Right lobe of liver (tissue), 6 donors: ENCODE results near the gene COL4A6. TPM values are rescaled to one million over a fixed set of nuclear protein-coding genes. Genes with fewer than 3 reads are reported as not detected.

Experiments used
- ATAC-seq, 4 donors: fragments of 200-7000 bp; cut with Tn5 transposase; one replicate each; pipeline ENCODE4 v1.9.1; 2020; ENCODE audit warnings: mild to moderate bottlenecking in 4 of 4, moderate library complexity in 4 of 4
- DNase-seq, 3 donors: peaks; one replicate each; pipeline ENCODE4 v3.0.0-alpha.2; 2020
- H3K27ac ChIP-seq, 3 donors: fragments of 200-600 bp; one replicate each; pipeline ENCODE4 v1.8.0; 2022
- H3K27me3 ChIP-seq, 2 donors: fragments of 200-600 bp; one replicate each; pipeline ENCODE4 v1.8.0; 2022
- H3K36me3 ChIP-seq, 4 donors: fragments of 200-600 bp; sonication (generic) in 1 of 4; one replicate each; pipeline versions ENCODE4 v1.5.1 to v1.8.0; 2017 to 2022; ENCODE audit warnings: control low read depth in 1 of 4
- H3K4me1 ChIP-seq, 4 donors: fragments of 200-600 bp; sonication (generic) in 1 of 4; one replicate each; pipeline versions ENCODE4 v1.5.1 to v1.8.0; 2017 to 2022; ENCODE audit warnings: control low read depth in 1 of 4
- H3K4me3 ChIP-seq, 3 donors: fragments of 200-600 bp; one replicate each; pipeline ENCODE4 v1.8.0; 2022
- H3K9me3 ChIP-seq, 4 donors: fragments of 200-600 bp; sonication (generic) in 1 of 4; one replicate each; pipeline versions ENCODE4 v1.5.1 to v1.8.0; 2017 to 2022; ENCODE audit warnings: control low read depth in 1 of 4
- CTCF ChIP-seq, 4 donors: fragments of 200-600 bp in 3 of 4; fragments of 450-650 bp in 1 of 4; IDR thresholded peaks; one replicate each; pipeline versions ENCODE4 v1.5.1 to v1.8.0; 2016 to 2022; ENCODE audit warnings: antibody characterized with exemption in 4 of 4, mild to moderate bottlenecking in 2 of 4
- POLR2A ChIP-seq: fragments of 450-650 bp; IDR thresholded peaks from one replicate; pipeline ENCODE4 v1.6.1; 2017; ENCODE audit warnings: antibody characterized with exemption, mild to moderate bottlenecking
- WGBS: methylation state at CpG from one replicate; pipeline ENCODE4 v1.1.6; 2018; ENCODE audit warnings: low coverage, low lambda C conversion rate; ENCODE audit not compliant: insufficient coverage; ENCODE audit errors: missing lambda C conversion rate; 5-methylcytosine and 5-hydroxymethylcytosine counted together
- intact Hi-C, 2 donors: fragments of 100-400 bp; cut with DNase I; formaldehyde crosslinking; loops; one replicate each; pipeline versions ENCODE4 v1.11.2 to v1.14.1; 2022
- total RNA-seq, 6 experiments: library from RNA; depleted of rRNA in 2 of 6; stranded (reverse); fragments of >200 nt in 2 of 6; fragmentation: NEBNext Ultra II Directional in 3 of 6; extraction: Animal tissue kit (Norgen Biotek cat#: 25700) in 3 of 6; gene quantifications; one replicate each; pipeline versions ENCODE4 v1.1.0 to v1.2.4, GENCODE V29; 2016 to 2023
- donor health status: DM: no; HTN: yes; CAD: no.
- donor health status: DM: no; HTN: no; CAD: no.
- donor health status: DM: no; HTN: no; CAD: no.
- donor health status: DM: no; HTN: yes; CAD: no.
- donor health status: DM: no; HTN: yes; CAD: no.

Gene COL4A6
- total RNA-seq, 6 experiments from 2014 or later, result 0.02 to 0.05 TPM; not detected in 4

- intact Hi-C loops, result no loop called here
Observed at GRCh38 chrX:108270280-108270679, 167.9 kb downstream of the COL4A6 start.

GRCh38 chrX:108268434-108269080 lies 169.7 kb downstream of the COL4A6 start:
- Histone ChIP-seq H3K4me1 (no peaks in the 10 kb centered on the region), H3K36me3 (no peaks in the 10 kb centered on the region), H3K9me3 (no peaks in the 10 kb centered on the region), H3K27me3 (no peaks in the 10 kb centered on the region), H3K27ac (no peak overlapping the region), H3K4me3 (no peak overlapping the region)
- ATAC-seq (no peak), DNase-seq (no peak)
- TF ChIP-seq CTCF (IDR thresholded peaks at IDR 0.05), result no peak
- intact Hi-C loops, result no loop called here
- 49% methylated on average over 4 of the region's 4 CpGs for WGBS

More at GRCh38 chrX:108270280-108270679, 167.9 kb downstream of the COL4A6 start:
- ATAC-seq (no peak), DNase-seq (no peak)
- no peak for TF ChIP-seq POLR2A
- no peak for TF ChIP-seq CTCF (IDR thresholded peaks at IDR 0.05)
- Histone ChIP-seq H3K4me1 (no peaks in the 10 kb centered on the region), H3K27ac (no peak overlapping the region), H3K27me3 (no peaks in the 10 kb centered on the region), H3K9me3 (no peaks in the 10 kb centered on the region), H3K36me3 (no peaks in the 10 kb centered on the region), H3K4me3 (no peak overlapping the region)
- 67% methylated on average over 1 of the region's 1 CpG for WGBS

- ATAC-seq, result no peak
- H3K27ac ChIP-seq, result no peak overlapping the region
- H3K36me3 ChIP-seq, result no peaks in the 10 kb centered on the region
- no peaks in the 10 kb centered on the region for H3K27me3 ChIP-seq
- no peaks in the 10 kb centered on the region for H3K4me1 ChIP-seq
- no peak for TF ChIP-seq CTCF (IDR thresholded peaks at IDR 0.05)
- no peak for TF ChIP-seq POLR2A
- intact Hi-C loops, result no loop called here
- H3K4me3 ChIP-seq, result no peak overlapping the region
- 12% methylated on average over 2 of the region's 2 CpGs for WGBS
- DNase-seq, result no peak
- H3K9me3 ChIP-seq, result no peaks in the 10 kb centered on the region
Observed at GRCh38 chrX:108267557-108267956, 170.7 kb downstream of the COL4A6 start.

GRCh38 chrX:108264376-108264775 lies 173.8 kb downstream of the COL4A6 start:
- intact Hi-C loops, result no loop called here
- Histone ChIP-seq H3K4me3 (no peak overlapping the region), H3K36me3 (no peaks in the 10 kb centered on the region), H3K27me3 (no peaks in the 10 kb centered on the region), H3K9me3 (no peaks in the 10 kb centered on the region), H3K27ac (no peak overlapping the region), H3K4me1 (no peaks in the 10 kb centered on the region)
- no peak for ATAC-seq
- no peak for DNase-seq
- TF ChIP-seq POLR2A, result no peak
- no peak for TF ChIP-seq CTCF (IDR thresholded peaks at IDR 0.05)
- WGBS, result 45% methylated on average over 2 of the region's 2 CpGs
